Middle frontal gyrus (tissue), 1 donor: ENCODE results near the gene CENPO.

Experiments
- DNase-seq: peaks from one replicate; pipeline ENCODE4 v3.0.0-alpha.2; 2015; ENCODE audit warnings: low spot score; ENCODE audit errors: extremely low spot score

The CENPO gene

GRCh38 chr2:24792874-24793760 lies at the start of gene CENPO, which contains the start of gene PTRHD1:
Gene CENPO (plus strand): TSS chr2:24793425. CDS start chr2:24793920, 495 bp downstream.
Gene PTRHD1 (minus strand): TSS chr2:24793391. CDS start chr2:24793377, 14 bp downstream.
- peak; percentile 92 for DNase-seq

- no peak for DNase-seq
Observed at GRCh38 chr2:24743924-24744323, 49.3 kb upstream of the CENPO start.

GRCh38 chr2:24744356-24744755 lies 48.9 kb upstream of the CENPO start:
- no peak for DNase-seq

- DNase-seq: no peak
Observed at GRCh38 chr2:24745825-24746224, 47.4 kb upstream of the CENPO start.

GRCh38 chr2:24747299-24747698 lies 45.9 kb upstream of the CENPO start:
- DNase-seq: no peak

- DNase-seq: no peak
Observed at GRCh38 chr2:24749069-24749691, 44.0 kb upstream of the CENPO start.

GRCh38 chr2:24754985-24755705 lies 38.1 kb upstream of the CENPO start:
- no peak for DNase-seq

- no peak for DNase-seq
Observed at GRCh38 chr2:24756789-24757188, 36.4 kb upstream of the CENPO start.

- no peak for DNase-seq
Observed at GRCh38 chr2:24761866-24762265, 31.4 kb upstream of the CENPO start.

GRCh38 chr2:24762518-24762917 lies 30.7 kb upstream of the CENPO start:
- DNase-seq: no peak

- DNase-seq: no peak
Observed at GRCh38 chr2:24763843-24764242, 29.4 kb upstream of the CENPO start.

- no peak for DNase-seq
Observed at GRCh38 chr2:24766609-24767008, 26.6 kb upstream of the CENPO start.

GRCh38 chr2:24768013-24768412 lies 25.2 kb upstream of the CENPO start:
- DNase-seq: no peak

- DNase-seq: no peak
Observed at GRCh38 chr2:24768601-24769000, 24.6 kb upstream of the CENPO start.

- no peak for DNase-seq
Observed at GRCh38 chr2:24771061-24771460, 22.2 kb upstream of the CENPO start.

- no peak for DNase-seq
Observed at GRCh38 chr2:24771764-24772586, 21.2 kb upstream of the CENPO start.

GRCh38 chr2:24774373-24774772 lies 18.9 kb upstream of the CENPO start:
- DNase-seq: no peak

GRCh38 chr2:24779116-24779515 lies 14.1 kb upstream of the CENPO start:
- DNase-seq: no peak

GRCh38 chr2:24783641-24784040 lies 9.6 kb upstream of the CENPO start:
- DNase-seq: no peak

GRCh38 chr2:24785671-24786321 lies 7.4 kb upstream of the CENPO start:
- DNase-seq: no peak

- no peak for DNase-seq
Observed at GRCh38 chr2:24787532-24787931, 5.7 kb upstream of the CENPO start.
